Transverse colon (tissue), 3 donors: ENCODE data around the gene ZBTB46.

ENCODE experiments used
- CTCF ChIP-seq, 5 experiments: fragments of 200-600 bp in 3 of 5; fragments of 450-650 bp in 2 of 5; sonication (generic) in 3 of 5; IDR thresholded peaks; 1 replicate in 2 of 5; 2 replicates in 3 of 5; pipeline ENCODE4 v1.5.1; 2016 to 2017; ENCODE audit warnings: antibody characterized with exemption in 5 of 5, inconsistent platforms in 3 of 5, mild to moderate bottlenecking in 2 of 5, moderate library complexity in 1 of 5
- EP300 ChIP-seq: sonication (generic); formaldehyde crosslinking; IDR thresholded peaks from one replicate; pipeline ENCODE4 v1.6.1; 2017; ENCODE audit warnings: antibody characterized with exemption, low read depth

- TF ChIP-seq CTCF (IDR thresholded peaks at IDR 0.05) = no peak
- TF ChIP-seq EP300 = no peak
Measured at GRCh38 chr20:63864978-63865640, 34.0 kb upstream of the ZBTB46 start, which contains the start of gene TPD52L2.
